SK-N-SH (cell line): ENCODE results near the gene LRRN4. TPM values are rescaled to one million over a fixed set of nuclear protein-coding genes. Genes with fewer than 3 reads are reported as not detected.
"Not testable (repeated sequence)": the region's sequence is repeated elsewhere in the genome, so short reads cannot be mapped to it uniquely, and the experiment has no call there.

Experiments
- CTCF ChIA-PET: fragments of 300-600, 350-600 bp; formaldehyde crosslinking; extraction: SDS; loops from one replicate; lab custom pipeline; 2021; lab: Yijun Ruan, JAX
- POLR2A ChIA-PET: fragments of 350-600 bp; sonication (Branson Sonifier 250); formaldehyde crosslinking; extraction: SDS; loops from one replicate; lab custom pipeline; 2020; ENCODE audit warnings: antibody characterized with exemption, inconsistent platforms; lab: Yijun Ruan, JAX
- DNase-seq: peaks from one replicate; pipeline ENCODE4 v3.0.0; 2012
- H2AFZ ChIP-seq: fragments of 200-600 bp; sonication (generic); 2 replicates; pipeline ENCODE4 v1.8.1; 2016; ENCODE audit warnings: antibody characterized with exemption, mild to moderate bottlenecking, low read depth
- H3F3A ChIP-seq: fragments of 200-600 bp; sonication (generic); replicated peaks from 2 replicates; pipeline ENCODE3; 2016; ENCODE audit warnings: antibody characterized with exemption, mild to moderate bottlenecking; ENCODE audit not compliant: insufficient read depth
- H3K27ac ChIP-seq, 2 experiments: fragments of 200-500 bp in 1 of 2; fragments of 200-600 bp in 1 of 2; sonication (Bioruptor generic) in 1 of 2; sonication (generic), shearing (Covaris generic) in 1 of 2; 2 replicates each; pipeline versions ENCODE4 v1.5.1 to v1.6.1; 2014 to 2016; ENCODE audit warnings: low read depth in 2 of 2, inconsistent platforms in 1 of 2, low read length in 1 of 2, mild to moderate bottlenecking in 1 of 2, mixed read lengths in 1 of 2
- H3K27me3 ChIP-seq: fragments of 200-600 bp; sonication (generic), shearing (Covaris generic); 2 replicates; pipeline ENCODE4 v1.6.1; 2016; ENCODE audit warnings: mixed run types; ENCODE audit not compliant: insufficient read depth
- H3K36me3 ChIP-seq, 2 experiments: fragments of 200-500 bp in 1 of 2; fragments of 200-600 bp in 1 of 2; sonication (Bioruptor generic) in 1 of 2; sonication (generic) in 1 of 2; replicated peaks in 1 of 2; 2 replicates each; pipeline versions ENCODE3 to v1.5.1; 2014 to 2016; ENCODE audit warnings: low read length in 1 of 2, mild to moderate bottlenecking in 1 of 2; ENCODE audit not compliant: insufficient read depth in 2 of 2, control insufficient read depth in 1 of 2
- H3K4me1 ChIP-seq, 2 experiments: fragments of 200-500 bp in 1 of 2; fragments of 200-600 bp in 1 of 2; sonication (Bioruptor generic) in 1 of 2; sonication (generic), shearing (Covaris generic) in 1 of 2; 2 replicates each; pipeline versions ENCODE4 v1.5.1 to v1.6.1; 2014 to 2016; ENCODE audit warnings: low read depth in 1 of 2, low read length in 1 of 2, mixed run types in 1 of 2; ENCODE audit not compliant: insufficient read depth in 2 of 2, control insufficient read depth in 1 of 2
- H3K4me2 ChIP-seq: fragments of 200-600 bp; sonication (generic), shearing (Covaris generic); 2 replicates; pipeline ENCODE4 v1.6.1; 2017; ENCODE audit warnings: mixed run types
- H3K4me3 ChIP-seq, 2 experiments: fragments of 200-500 bp in 1 of 2; fragments of 200-600 bp in 1 of 2; sonication (Bioruptor generic) in 1 of 2; sonication (generic), shearing (Covaris generic) in 1 of 2; 2 replicates each; pipeline versions ENCODE4 v1.5.1 to v1.8.1; 2014 to 2016; ENCODE audit warnings: low read depth in 2 of 2, inconsistent platforms in 1 of 2, low read length in 1 of 2, mild to moderate bottlenecking in 1 of 2, mixed read lengths in 1 of 2, moderate library complexity in 1 of 2
- H3K79me2 ChIP-seq: fragments of 200-600 bp; sonication (generic); 2 replicates; pipeline ENCODE4 v1.8.1; 2017; ENCODE audit warnings: mild to moderate bottlenecking; ENCODE audit not compliant: insufficient read depth
- H3K9ac ChIP-seq: fragments of 200-600 bp; sonication (generic); 2 replicates; pipeline ENCODE4 v1.6.1; 2017; ENCODE audit warnings: mixed run types
- H3K9me2 ChIP-seq: fragments of 200-600 bp; sonication (generic); 2 replicates; pipeline ENCODE4 v1.6.1; 2017; ENCODE audit warnings: mixed run types
- H3K9me3 ChIP-seq: fragments of 200-600 bp; sonication (generic); 2 replicates; pipeline ENCODE4 v1.6.1; 2017; ENCODE audit warnings: mixed run types, mild to moderate bottlenecking, moderate library complexity
- H4K20me1 ChIP-seq: fragments of 200-600 bp; sonication (generic); 2 replicates; pipeline ENCODE4 v1.6.1; 2017; ENCODE audit warnings: mild to moderate bottlenecking, mixed run types; ENCODE audit not compliant: insufficient read depth
- FOSL2 ChIP-seq: IDR thresholded peaks from 2 replicates; pipeline ENCODE4 v1.4.0; 2012; ENCODE audit warnings: low read depth, mild to moderate bottlenecking, moderate library complexity, borderline replicate concordance
- FOXM1 ChIP-seq: IDR thresholded peaks from 2 replicates; pipeline ENCODE4 v1.4.0; 2012; ENCODE audit warnings: low read depth, mild to moderate bottlenecking
- GATA2 ChIP-seq: sonication (generic); formaldehyde crosslinking; IDR thresholded peaks from 2 replicates; pipeline ENCODE4 v1.5.0; 2020; ENCODE audit warnings: mild to moderate bottlenecking, missing genetic modification reagents
- IRF3 ChIP-seq: fragments of 150-350 bp; IDR thresholded peaks from 2 replicates; pipeline ENCODE4 v1.6.1; 2016; ENCODE audit warnings: mild to moderate bottlenecking, low read depth, low read length
- JUND ChIP-seq: IDR thresholded peaks from 2 replicates; pipeline ENCODE4 v1.4.0; 2012
- NFIC ChIP-seq: IDR thresholded peaks from 2 replicates; pipeline ENCODE4 v1.4.0; 2012; ENCODE audit warnings: borderline replicate concordance
- RCOR1 ChIP-seq: fragments of 150-350 bp; IDR thresholded peaks from 2 replicates; pipeline ENCODE4 v1.6.1; 2017; ENCODE audit warnings: antibody characterized with exemption, low read length
- REST ChIP-seq: IDR thresholded peaks from 2 replicates; pipeline ENCODE4 v1.6.1; 2012; ENCODE audit warnings: mild to moderate bottlenecking, low read depth, low read length, moderate library complexity
- RXRA ChIP-seq: IDR thresholded peaks from 2 replicates; pipeline ENCODE4 v1.4.0; 2012; ENCODE audit warnings: low read depth, mild to moderate bottlenecking, borderline replicate concordance
- USF1 ChIP-seq: IDR thresholded peaks from 2 replicates; pipeline ENCODE4 v1.4.0; 2012; ENCODE audit warnings: low read depth, borderline replicate concordance
- YY1 ChIP-seq: IDR thresholded peaks from 2 replicates; pipeline ENCODE4 v1.4.0; 2012; ENCODE audit warnings: low read depth, mild to moderate bottlenecking
- ZBTB33 ChIP-seq: IDR thresholded peaks from 2 replicates; pipeline ENCODE4 v1.4.0; 2012; ENCODE audit warnings: low read depth, borderline replicate concordance
- WGBS: methylation state at CpG from one replicate; pipeline ENCODE4 v1.1.6; 2017; ENCODE audit warnings: low lambda C conversion rate; 5-methylcytosine and 5-hydroxymethylcytosine counted together
- polyA plus RNA-seq, 3 experiments: library from polyadenylated mRNA; depleted of rRNA; stranded (reverse); fragments of >200 nt; gene quantifications; 2 replicates each; pipeline ENCODE4 v1.2.3, GENCODE V29; 2012

The LRRN4 gene
- polyA plus RNA-seq, 1 of the 3 experiments (the other 2 are of a cell fraction) = 0.05 TPM

GRCh38 chr20:6055161-6055783 lies 1.4 kb upstream of the LRRN4 start:
- Histone ChIP-seq H3F3A (no peaks in the 10 kb centered on the region), H3K79me2 (no peaks in the 10 kb centered on the region), H3K4me2 (no peak overlapping the region), H3K9ac (no peak overlapping the region), H3K9me3 (no peaks in the 10 kb centered on the region), H3K36me3 (no peaks in the 10 kb centered on the region), H4K20me1 (no peaks in the 10 kb centered on the region), H3K9me2 (no peaks in the 10 kb centered on the region), H3K4me1 (peaks cover 0 to 21% of the 10 kb centered on the region in 2 experiments; a peak in 1 of 4 replicates), H2AFZ (no peak overlapping the region), H3K27me3 (peaks cover 7% of the 10 kb centered on the region; the same call in 1 of the 2 replicates), H3K27ac (no peak overlapping the region), H3K4me3 (no peak overlapping the region)
- ChIA-PET POLR2A (interaction anchor here (0.7 kb wide), 1 partner anchor 19 kb away, joined by 3 read pairs; no protein-coding TSS in a partner anchor), CTCF (interaction anchor here (1.2 kb wide), 1 partner anchor 51 kb away, joined by 3 read pairs; no protein-coding TSS in a partner anchor)
- 78% methylated on average over 9 of the region's 10 CpGs for WGBS
- no peak for TF ChIP-seq JUND
- TF ChIP-seq NFIC = no peak
- peak; percentile 72; the same call in 1 of the 2 replicates for TF ChIP-seq RCOR1
- peak; percentile 32; the same call in 1 of the 2 replicates for TF ChIP-seq GATA2
- DNase-seq = peak; percentile 48

- H3K79me2 ChIP-seq, H4K20me1 ChIP-seq, H3K9me2 ChIP-seq, H3K9ac ChIP-seq, H3K36me3 ChIP-seq, POLR2A ChIA-PET, H3K9me3 ChIP-seq, H2AFZ ChIP-seq, H3F3A ChIP-seq, H3K27me3 ChIP-seq, DNase-seq, H3K4me2 ChIP-seq, H3K4me3 ChIP-seq, H3K27ac ChIP-seq: not testable (repeated sequence)
- WGBS = 94% methylated on average over 4 of the region's 4 CpGs
- CTCF ChIA-PET = interaction anchor here (1.2 kb wide), 1 partner anchor 51 kb away, joined by 3 read pairs; no protein-coding TSS in a partner anchor
- peaks cover 0 to 21% of the 10 kb centered on the region in 2 experiments; a peak in 1 of 4 replicates for H3K4me1 ChIP-seq
Measured at GRCh38 chr20:6054689-6055051, 810 bp upstream of the LRRN4 start.

- 74% methylated on average over 8 of the region's 8 CpGs for WGBS
- H3K9ac ChIP-seq = no peak overlapping the region
- no peak overlapping the region for H2AFZ ChIP-seq
- H3K27me3 ChIP-seq = no peaks in the 10 kb centered on the region; the same call in 1 of the 2 replicates
- H3K27ac ChIP-seq = no peak overlapping the region
- H3F3A ChIP-seq = no peaks in the 10 kb centered on the region
- no peaks in the 10 kb centered on the region for H3K9me3 ChIP-seq
- H4K20me1 ChIP-seq = no peaks in the 10 kb centered on the region
- H3K4me1 ChIP-seq = peaks cover 0 to 21% of the 10 kb centered on the region in 2 experiments; a peak in 1 of 4 replicates
- CTCF ChIA-PET = interaction anchor here (0.8 kb wide), 1 partner anchor 24 kb away, joined by 3 read pairs; no protein-coding TSS in a partner anchor
- no peaks in the 10 kb centered on the region for H3K36me3 ChIP-seq
- POLR2A ChIA-PET = no interaction called here
- no peak overlapping the region for H3K4me2 ChIP-seq
- no peak for DNase-seq
- H3K4me3 ChIP-seq = no peak overlapping the region
- no peaks in the 10 kb centered on the region for H3K9me2 ChIP-seq
- H3K79me2 ChIP-seq = no peaks in the 10 kb centered on the region
- TF ChIP-seq YY1 (no peak), REST (no peak), JUND (no peak), FOSL2 (no peak), RXRA (no peak), ZBTB33 (no peak), IRF3 (no peak), FOXM1 (no peak), USF1 (no peak)
Measured at GRCh38 chr20:6053064-6053775, 640 bp downstream of the LRRN4 start.
